ENCODE results near the gene SPRED3.

DNA sequence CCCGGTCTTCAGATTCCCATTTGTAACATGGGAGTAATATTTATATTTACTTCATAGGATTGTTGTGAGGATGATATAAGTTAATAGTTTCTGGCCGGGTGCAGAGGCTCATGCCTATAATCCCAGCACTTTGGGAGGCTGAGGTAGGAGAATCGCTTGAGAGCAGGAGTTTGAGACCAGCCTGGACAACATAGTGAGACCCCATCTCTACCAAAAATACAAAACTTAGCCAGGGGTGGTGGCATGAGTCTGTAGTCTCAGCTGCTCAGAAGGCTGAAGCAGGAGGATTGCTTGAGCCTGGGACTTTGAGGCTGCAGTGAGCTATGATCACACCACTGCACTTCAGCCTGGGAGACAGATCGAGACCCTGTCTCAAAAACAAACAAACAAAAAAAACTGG is 41.7 kb upstream of the SPRED3 start:
- TF ChIP-seq, protein P1, sequence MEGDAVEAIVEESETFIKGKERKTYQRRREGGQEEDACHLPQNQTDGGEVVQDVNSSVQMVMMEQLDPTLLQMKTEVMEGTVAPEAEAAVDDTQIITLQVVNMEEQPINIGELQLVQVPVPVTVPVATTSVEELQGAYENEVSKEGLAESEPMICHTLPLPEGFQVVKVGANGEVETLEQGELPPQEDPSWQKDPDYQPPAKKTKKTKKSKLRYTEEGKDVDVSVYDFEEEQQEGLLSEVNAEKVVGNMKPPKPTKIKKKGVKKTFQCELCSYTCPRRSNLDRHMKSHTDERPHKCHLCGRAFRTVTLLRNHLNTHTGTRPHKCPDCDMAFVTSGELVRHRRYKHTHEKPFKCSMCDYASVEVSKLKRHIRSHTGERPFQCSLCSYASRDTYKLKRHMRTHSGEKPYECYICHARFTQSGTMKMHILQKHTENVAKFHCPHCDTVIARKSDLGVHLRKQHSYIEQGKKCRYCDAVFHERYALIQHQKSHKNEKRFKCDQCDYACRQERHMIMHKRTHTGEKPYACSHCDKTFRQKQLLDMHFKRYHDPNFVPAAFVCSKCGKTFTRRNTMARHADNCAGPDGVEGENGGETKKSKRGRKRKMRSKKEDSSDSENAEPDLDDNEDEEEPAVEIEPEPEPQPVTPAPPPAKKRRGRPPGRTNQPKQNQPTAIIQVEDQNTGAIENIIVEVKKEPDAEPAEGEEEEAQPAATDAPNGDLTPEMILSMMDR (conservative IDR thresholded peaks at IDR 0.05; ENCODE audit: low read length), result no peak
- no peak for TF ChIP-seq EZH2phosphoT487 (IDR thresholded peaks at IDR 0.05; ENCODE audit: borderline replicate concordance)
